Measurements from ENCODE around the gene FCF1.

FCF1 gene

DNA sequence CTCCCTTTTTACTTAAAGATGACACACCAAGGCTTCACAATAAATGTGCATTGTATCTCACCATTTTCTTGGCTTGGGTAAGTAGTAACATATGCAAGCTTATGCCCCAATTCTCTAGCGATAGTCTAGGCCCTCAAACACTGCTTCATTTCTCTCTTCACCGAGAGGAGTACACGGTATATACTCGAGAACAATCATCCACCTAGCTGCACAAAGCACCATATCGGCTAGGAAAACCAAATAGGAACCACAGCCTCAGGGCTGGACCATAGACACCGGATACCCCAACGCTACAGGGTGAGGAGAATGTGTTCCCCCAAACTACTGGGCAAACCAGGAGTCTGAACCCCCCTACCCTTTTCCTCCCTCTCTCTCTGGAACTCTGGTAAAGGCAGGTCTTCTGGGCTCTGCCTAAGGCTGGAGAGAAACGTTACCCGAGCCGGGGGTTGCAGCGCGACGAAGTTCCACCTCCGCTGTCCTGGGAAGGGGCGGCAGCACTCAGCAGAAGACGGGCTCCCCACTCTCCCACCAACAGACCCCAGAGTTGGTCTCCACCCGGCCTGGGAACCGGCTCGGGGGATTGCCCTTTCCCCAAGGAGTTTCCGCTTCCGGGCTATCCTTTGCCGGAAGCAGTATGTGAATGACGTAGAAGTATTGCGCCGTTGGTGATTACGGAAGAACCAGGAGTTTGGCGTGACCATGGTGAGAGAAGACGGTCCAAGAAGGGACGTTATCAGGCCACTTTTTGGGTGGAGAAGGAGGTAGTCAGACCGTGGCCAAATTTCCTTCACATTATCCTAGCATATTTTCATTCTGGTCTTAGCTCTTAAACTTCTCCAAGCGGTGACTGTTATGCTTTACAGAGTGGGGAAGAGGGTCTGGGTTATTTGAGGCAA lies at the start of gene FCF1, which contains the start of gene AREL1:
Gene FCF1 (plus strand): TSS at position 646 of the 896 bp plus-strand sequence. CDS start 54 bp downstream, at position 700.
Gene AREL1 (minus strand): TSS at position 582 of the 896 bp plus-strand sequence. CDS start 27,465 bp downstream, outside the sequence.
- H3K36me3 ChIP-seq (ENCODE audit: insufficient read depth, low read length), result peaks cover 5% of the 10 kb centered on the region; the same call in 1 of the 2 replicates
- peak within 1 kb of the TSS; percentile 84 for H3K4me2 ChIP-seq (ENCODE audit: low read depth, low read length, poor library complexity, severe bottlenecking)
- TF ChIP-seq, protein P1, sequence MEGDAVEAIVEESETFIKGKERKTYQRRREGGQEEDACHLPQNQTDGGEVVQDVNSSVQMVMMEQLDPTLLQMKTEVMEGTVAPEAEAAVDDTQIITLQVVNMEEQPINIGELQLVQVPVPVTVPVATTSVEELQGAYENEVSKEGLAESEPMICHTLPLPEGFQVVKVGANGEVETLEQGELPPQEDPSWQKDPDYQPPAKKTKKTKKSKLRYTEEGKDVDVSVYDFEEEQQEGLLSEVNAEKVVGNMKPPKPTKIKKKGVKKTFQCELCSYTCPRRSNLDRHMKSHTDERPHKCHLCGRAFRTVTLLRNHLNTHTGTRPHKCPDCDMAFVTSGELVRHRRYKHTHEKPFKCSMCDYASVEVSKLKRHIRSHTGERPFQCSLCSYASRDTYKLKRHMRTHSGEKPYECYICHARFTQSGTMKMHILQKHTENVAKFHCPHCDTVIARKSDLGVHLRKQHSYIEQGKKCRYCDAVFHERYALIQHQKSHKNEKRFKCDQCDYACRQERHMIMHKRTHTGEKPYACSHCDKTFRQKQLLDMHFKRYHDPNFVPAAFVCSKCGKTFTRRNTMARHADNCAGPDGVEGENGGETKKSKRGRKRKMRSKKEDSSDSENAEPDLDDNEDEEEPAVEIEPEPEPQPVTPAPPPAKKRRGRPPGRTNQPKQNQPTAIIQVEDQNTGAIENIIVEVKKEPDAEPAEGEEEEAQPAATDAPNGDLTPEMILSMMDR (conservative IDR thresholded peaks at IDR 0.05; ENCODE audit: low read length), result no peak
- TF ChIP-seq EZH2phosphoT487 (IDR thresholded peaks at IDR 0.05; ENCODE audit: borderline replicate concordance), result no peak
- H3K27me3 ChIP-seq (ENCODE audit: insufficient read depth, low read length, poor library complexity, severe bottlenecking), result no peaks in the 10 kb centered on the region
- H3K9ac ChIP-seq (ENCODE audit: low read depth, low read length, poor library complexity, severe bottlenecking), result peak within 1 kb of the TSS; percentile 83
- peaks cover 72% of the 10 kb centered on the region for H3K79me2 ChIP-seq (ENCODE audit: insufficient read depth, low read length)
- no peaks in the 10 kb centered on the region for H3K9me3 ChIP-seq (ENCODE audit: insufficient read depth, low read depth, low read length)
- H3K4me3 ChIP-seq (ENCODE audit: low read length, poor library complexity, severe bottlenecking), result peak within 1 kb of the TSS; percentile 97
- peaks cover 21% of the 10 kb centered on the region for H4K20me1 ChIP-seq (ENCODE audit: insufficient read depth, low read length, poor library complexity, severe bottlenecking)
- peaks cover 41% of the 10 kb centered on the region for H3K4me1 ChIP-seq (ENCODE audit: insufficient read depth, low read length, poor library complexity, severe bottlenecking)
- no peaks in the 10 kb centered on the region for H3F3A ChIP-seq (ENCODE audit: low read depth)
- peak within 1 kb of the TSS; percentile 94 for H2AFZ ChIP-seq (ENCODE audit: low read length)
- no peaks in the 10 kb centered on the region for H3K9me2 ChIP-seq (replicated peaks; ENCODE audit: low read depth, low read length)

DNA sequence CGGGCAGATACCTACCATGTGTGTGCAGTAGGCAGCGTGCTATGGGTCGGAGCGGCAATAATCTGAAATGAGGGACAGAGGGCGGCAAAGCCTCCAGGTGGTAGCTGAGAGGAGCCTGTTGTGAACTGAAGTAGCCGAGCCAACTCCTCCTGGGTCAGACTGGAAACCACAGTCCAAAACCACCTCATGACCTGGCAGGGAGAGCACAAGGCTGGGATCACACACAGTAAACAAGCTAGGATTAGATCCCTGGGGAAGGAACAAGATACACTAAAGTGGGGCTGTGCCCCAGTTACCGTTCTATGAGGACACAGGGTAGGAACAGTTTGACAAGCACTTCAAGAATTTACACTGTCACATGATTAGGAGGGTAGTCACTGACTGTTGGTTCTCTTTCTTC lies 49.1 kb upstream of the FCF1 start:
- peaks cover 7% of the 10 kb centered on the region for H3K4me1 ChIP-seq (ENCODE audit: insufficient read depth, low read length, poor library complexity, severe bottlenecking)
- TF ChIP-seq, protein P1 (conservative IDR thresholded peaks at IDR 0.05; ENCODE audit: low read length), result no peak
- no peak for TF ChIP-seq EZH2phosphoT487 (IDR thresholded peaks at IDR 0.05; ENCODE audit: borderline replicate concordance)
- no peaks in the 10 kb centered on the region for H3K27me3 ChIP-seq (ENCODE audit: insufficient read depth, low read length, poor library complexity, severe bottlenecking)
- no peaks in the 10 kb centered on the region for H3F3A ChIP-seq (ENCODE audit: low read depth)
- no peaks in the 10 kb centered on the region for H3K9me3 ChIP-seq (ENCODE audit: insufficient read depth, low read depth, low read length)
- H3K9ac ChIP-seq (ENCODE audit: low read depth, low read length, poor library complexity, severe bottlenecking), result no peak overlapping the region
- H3K9me2 ChIP-seq (replicated peaks; ENCODE audit: low read depth, low read length), result no peaks in the 10 kb centered on the region
- no peak overlapping the region for H2AFZ ChIP-seq (ENCODE audit: low read length)
- no peak overlapping the region for H3K4me3 ChIP-seq (ENCODE audit: low read length, poor library complexity, severe bottlenecking)
- H4K20me1 ChIP-seq (ENCODE audit: insufficient read depth, low read length, poor library complexity, severe bottlenecking), result no peaks in the 10 kb centered on the region
- no peak overlapping the region for H3K4me2 ChIP-seq (ENCODE audit: low read depth, low read length, poor library complexity, severe bottlenecking)
- peaks cover 54% of the 10 kb centered on the region; the same call in 1 of the 2 replicates for H3K36me3 ChIP-seq (ENCODE audit: insufficient read depth, low read length)
- H3K79me2 ChIP-seq (ENCODE audit: insufficient read depth, low read length), result no peaks in the 10 kb centered on the region

GRCh38 chr14:74664717-74665116 lies 48.2 kb upstream of the FCF1 start:
- Histone ChIP-seq H3K27me3 (ENCODE audit: insufficient read depth, low read length, poor library complexity, severe bottlenecking) (no peaks in the 10 kb centered on the region), H3K9me3 (ENCODE audit: insufficient read depth, low read depth, low read length) (no peaks in the 10 kb centered on the region), H3K4me3 (ENCODE audit: low read length, poor library complexity, severe bottlenecking) (no peak overlapping the region), H3K4me2 (ENCODE audit: low read depth, low read length, poor library complexity, severe bottlenecking) (no peak overlapping the region), H3K36me3 (ENCODE audit: insufficient read depth, low read length) (peaks cover 61% of the 10 kb centered on the region; the same call in 1 of the 2 replicates), H3K9ac (ENCODE audit: low read depth, low read length, poor library complexity, severe bottlenecking) (no peak overlapping the region), H3F3A (ENCODE audit: low read depth) (no peaks in the 10 kb centered on the region), H3K79me2 (ENCODE audit: insufficient read depth, low read length) (no peaks in the 10 kb centered on the region), H2AFZ (ENCODE audit: low read length) (no peak overlapping the region), H3K9me2 (replicated peaks; ENCODE audit: low read depth, low read length) (no peaks in the 10 kb centered on the region), H3K4me1 (ENCODE audit: insufficient read depth, low read length, poor library complexity, severe bottlenecking) (peaks cover 7% of the 10 kb centered on the region), H4K20me1 (ENCODE audit: insufficient read depth, low read length, poor library complexity, severe bottlenecking) (no peaks in the 10 kb centered on the region)
- no peak for TF ChIP-seq EZH2phosphoT487 (IDR thresholded peaks at IDR 0.05; ENCODE audit: borderline replicate concordance)
- TF ChIP-seq, protein P1 (conservative IDR thresholded peaks at IDR 0.05; ENCODE audit: low read length), result no peak
